ENCODE data around the gene SLC25A38.

SLC25A38 gene

GRCh38 chr3:39438880-39439279 lies 55.7 kb downstream of the SLC25A38 start:
- FAIRE-seq: no peak

- no peak for FAIRE-seq
Measured at GRCh38 chr3:39440316-39440715, 57.1 kb downstream of the SLC25A38 start.

- no peak for FAIRE-seq
Measured at GRCh38 chr3:39443530-39443929, 60.4 kb downstream of the SLC25A38 start.

- no peak for FAIRE-seq
Measured at GRCh38 chr3:39445927-39446326, 62.8 kb downstream of the SLC25A38 start.

- no peak for FAIRE-seq
Measured at GRCh38 chr3:39446444-39446843, 63.3 kb downstream of the SLC25A38 start.

All from islet of Langerhans (tissue), 1 donor.